ENCODE measurements around the gene SEMA5A.

Gene SEMA5A

GRCh38 chr5:9233035-9233434 is 312.8 kb downstream of the SEMA5A start:
- no peak for DNase-seq (ENCODE audit: low read depth in 2 of 3, low spot score in 1 of 3)

GRCh38 chr5:9231842-9232241 is 314.0 kb downstream of the SEMA5A start:
- DNase-seq (ENCODE audit: low read depth in 2 of 3, low spot score in 1 of 3): no peak

GRCh38 chr5:9230355-9230754 is 315.5 kb downstream of the SEMA5A start:
- DNase-seq (ENCODE audit: low read depth in 2 of 3, low spot score in 1 of 3): no peak

GRCh38 chr5:9226016-9226536 is 319.8 kb downstream of the SEMA5A start:
- DNase-seq (ENCODE audit: low read depth in 2 of 3, low spot score in 1 of 3): no peak

- DNase-seq (ENCODE audit: low read depth in 2 of 3, low spot score in 1 of 3): no peak
Measured at GRCh38 chr5:9222054-9222976, 323.6 kb downstream of the SEMA5A start.

- DNase-seq (ENCODE audit: low read depth in 2 of 3, low spot score in 1 of 3): no peak
Measured at GRCh38 chr5:9218358-9218757, 327.5 kb downstream of the SEMA5A start.

- DNase-seq (ENCODE audit: low read depth in 2 of 3, low spot score in 1 of 3): no peak
Measured at GRCh38 chr5:9212605-9213004, 333.3 kb downstream of the SEMA5A start.

GRCh38 chr5:9209846-9210492 is 335.9 kb downstream of the SEMA5A start:
- DNase-seq (ENCODE audit: low read depth in 2 of 3, low spot score in 1 of 3): no peak

- peak in 1 of 3 donors; percentile 3 for DNase-seq (ENCODE audit: low read depth in 2 of 3, low spot score in 1 of 3)
Measured at GRCh38 chr5:9207817-9208418, 338.0 kb downstream of the SEMA5A start.

- DNase-seq (ENCODE audit: low read depth in 2 of 3, low spot score in 1 of 3): no peak
Measured at GRCh38 chr5:9202636-9203035, 343.2 kb downstream of the SEMA5A start.

GRCh38 chr5:9201761-9202160 is 344.1 kb downstream of the SEMA5A start:
- no peak for DNase-seq (ENCODE audit: low read depth in 2 of 3, low spot score in 1 of 3)

GRCh38 chr5:9201011-9201410 is 344.9 kb downstream of the SEMA5A start:
- no peak for DNase-seq (ENCODE audit: low read depth in 2 of 3, low spot score in 1 of 3)

- no peak for DNase-seq (ENCODE audit: low read depth in 2 of 3, low spot score in 1 of 3)
Measured at GRCh38 chr5:9198394-9198793, 347.5 kb downstream of the SEMA5A start.

- no peak for DNase-seq (ENCODE audit: low read depth in 2 of 3, low spot score in 1 of 3)
Measured at GRCh38 chr5:9197881-9198260, 348.0 kb downstream of the SEMA5A start.

GRCh38 chr5:9196403-9197227 is 349.3 kb downstream of the SEMA5A start:
- no peak for DNase-seq (ENCODE audit: low read depth in 2 of 3, low spot score in 1 of 3)

GRCh38 chr5:9194509-9194908 is 351.4 kb downstream of the SEMA5A start:
- DNase-seq (ENCODE audit: low read depth in 2 of 3, low spot score in 1 of 3): no peak

GRCh38 chr5:9192266-9192665 is 353.6 kb downstream of the SEMA5A start:
- no peak for DNase-seq (ENCODE audit: low read depth in 2 of 3, low spot score in 1 of 3)

- DNase-seq (ENCODE audit: low read depth in 2 of 3, low spot score in 1 of 3): no peak
Measured at GRCh38 chr5:9189681-9190080, 356.2 kb downstream of the SEMA5A start.

GRCh38 chr5:9188956-9189355 is 356.9 kb downstream of the SEMA5A start:
- DNase-seq (ENCODE audit: low read depth in 2 of 3, low spot score in 1 of 3): no peak

GRCh38 chr5:9188131-9188530 is 357.7 kb downstream of the SEMA5A start:
- no peak for DNase-seq (ENCODE audit: low read depth in 2 of 3, low spot score in 1 of 3)

- DNase-seq (ENCODE audit: low read depth in 2 of 3, low spot score in 1 of 3): no peak
Measured at GRCh38 chr5:9187614-9188013, 358.3 kb downstream of the SEMA5A start.
